ENCODE data around the gene PRDX2.
A peak's percentile ranks its signal among the peaks of the same experiment; 100 is the strongest.
"Not testable (repeated sequence)": the region's sequence is repeated elsewhere in the genome, so short reads cannot be mapped to it uniquely, and the experiment has no call there.

PRDX2 gene

DNA sequence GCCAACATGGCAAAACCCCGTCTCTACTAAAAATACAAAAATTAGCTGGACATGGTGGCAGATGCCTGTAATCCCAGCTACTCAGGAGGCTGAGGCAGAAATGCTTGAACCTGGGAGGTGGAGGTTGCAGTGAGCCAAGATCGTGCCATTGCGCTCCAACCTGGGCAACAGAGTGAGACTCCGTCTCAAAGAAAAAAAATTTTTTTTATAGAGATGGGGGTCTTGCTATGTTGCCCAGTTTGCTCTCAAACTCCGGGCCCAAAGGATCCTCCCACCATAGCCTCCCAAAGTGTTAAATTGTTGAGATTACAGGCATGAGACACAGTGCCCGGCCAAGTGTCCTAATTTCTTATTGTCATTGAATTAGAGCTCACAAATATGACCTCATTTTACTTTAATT lies 15.6 kb upstream of the PRDX2 start:
- not testable (repeated sequence) for H3K4ac ChIP-seq (ENCODE audit: low read depth, low read length); H3K4me1 ChIP-seq (ENCODE audit: control insufficient read depth in 1 of 2, insufficient read depth in 2 of 2, low read length in 2 of 2); H2BK5ac ChIP-seq (ENCODE audit: low read depth, low read length, poor library complexity); H3K27me3 ChIP-seq (ENCODE audit: insufficient read depth, low read length); H3K9me3 ChIP-seq (ENCODE audit: insufficient read depth, low read depth, low read length); H3K4me2 ChIP-seq (ENCODE audit: low read length); H4K8ac ChIP-seq (ENCODE audit: low read depth, low read length); H3K4me3 ChIP-seq (ENCODE audit: low read depth, low read length); H3K18ac ChIP-seq (ENCODE audit: low read length); H3K27ac ChIP-seq (ENCODE audit: low read depth, low read length); H4K91ac ChIP-seq (ENCODE audit: low read depth, low read length); H2AFZ ChIP-seq (ENCODE audit: insufficient read depth, low read length, poor library complexity); H2BK120ac ChIP-seq (ENCODE audit: insufficient read depth, low read length, poor library complexity); H3K14ac ChIP-seq (ENCODE audit: low read length); H3K23ac ChIP-seq (ENCODE audit: low read length); H3K79me2 ChIP-seq (ENCODE audit: control insufficient read depth, insufficient read depth, low read length, poor library complexity); H4K12ac ChIP-seq (ENCODE audit: low read depth, low read length); H2BK12ac ChIP-seq (ENCODE audit: low read length); H3K9ac ChIP-seq (ENCODE audit: low read length); H3K79me1 ChIP-seq (ENCODE audit: low read length); DNase-seq; H2AK5ac ChIP-seq (ENCODE audit: low read length)
- WGBS (ENCODE audit: extremely low coverage, insufficient coverage, insufficient read length), result no CpG with 5 or more reads among the region's 6 CpGs
- peaks cover 18 to 21% of the 10 kb centered on the region in 2 experiments for H3K36me3 ChIP-seq (ENCODE audit: control insufficient read depth in 1 of 2, insufficient read depth in 2 of 2, low read length in 2 of 2)

DNA sequence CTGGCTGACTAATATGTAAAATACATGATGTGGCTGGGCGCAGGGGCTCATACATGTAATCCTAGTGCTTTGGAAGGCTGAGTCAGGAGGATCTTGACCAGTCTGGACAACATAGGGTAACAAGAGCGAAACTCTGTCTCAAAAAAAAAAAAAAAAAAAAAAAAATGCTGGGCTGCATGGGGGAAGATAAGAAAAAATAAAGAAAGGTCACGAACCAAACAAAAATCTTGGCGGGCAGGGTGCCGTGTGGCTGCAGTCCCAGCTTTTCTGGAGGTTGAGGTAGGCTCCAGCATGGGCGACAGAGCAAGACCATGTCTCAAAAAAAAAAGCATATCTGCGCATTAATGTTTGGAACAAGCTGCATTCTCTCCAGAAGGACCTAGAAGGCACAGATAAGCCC lies 13.5 kb upstream of the PRDX2 start:
- Histone ChIP-seq H2AK5ac (ENCODE audit: low read length) (no peak overlapping the region), H3K14ac (ENCODE audit: low read length) (no peak overlapping the region), H3K4me3 (ENCODE audit: low read depth, low read length) (no peak overlapping the region), H3K9me3 (ENCODE audit: insufficient read depth, low read depth, low read length) (no peaks in the 10 kb centered on the region), H3K4me2 (ENCODE audit: low read length) (no peak overlapping the region), H4K12ac (ENCODE audit: low read depth, low read length) (no peak overlapping the region), H3K79me2 (ENCODE audit: control insufficient read depth, insufficient read depth, low read length, poor library complexity) (no peaks in the 10 kb centered on the region), H3K18ac (ENCODE audit: low read length) (no peak overlapping the region), H3K79me1 (ENCODE audit: low read length) (no peaks in the 10 kb centered on the region), H3K36me3 (ENCODE audit: control insufficient read depth in 1 of 2, insufficient read depth in 2 of 2, low read length in 2 of 2) (peaks cover 25 to 29% of the 10 kb centered on the region in 2 experiments), H2AFZ (ENCODE audit: insufficient read depth, low read length, poor library complexity) (no peak overlapping the region), H3K27ac (ENCODE audit: low read depth, low read length) (no peak overlapping the region), H4K8ac (ENCODE audit: low read depth, low read length) (no peak overlapping the region), H3K9ac (ENCODE audit: low read length) (no peak overlapping the region), H2BK12ac (ENCODE audit: low read length) (no peak overlapping the region), H2BK5ac (ENCODE audit: low read depth, low read length, poor library complexity) (no peak overlapping the region), H3K27me3 (ENCODE audit: insufficient read depth, low read length) (no peaks in the 10 kb centered on the region), H3K23ac (ENCODE audit: low read length) (no peak overlapping the region), H3K4ac (ENCODE audit: low read depth, low read length) (no peak overlapping the region), H4K91ac (ENCODE audit: low read depth, low read length) (no peak overlapping the region), H2BK120ac (ENCODE audit: insufficient read depth, low read length, poor library complexity) (no peak overlapping the region), H3K4me1 (ENCODE audit: control insufficient read depth in 1 of 2, insufficient read depth in 2 of 2, low read length in 2 of 2) (no peaks in the 10 kb centered on the region)
- WGBS (ENCODE audit: extremely low coverage, insufficient coverage, insufficient read length), result no CpG with 5 or more reads among the region's 7 CpGs
- no peak for DNase-seq

DNA sequence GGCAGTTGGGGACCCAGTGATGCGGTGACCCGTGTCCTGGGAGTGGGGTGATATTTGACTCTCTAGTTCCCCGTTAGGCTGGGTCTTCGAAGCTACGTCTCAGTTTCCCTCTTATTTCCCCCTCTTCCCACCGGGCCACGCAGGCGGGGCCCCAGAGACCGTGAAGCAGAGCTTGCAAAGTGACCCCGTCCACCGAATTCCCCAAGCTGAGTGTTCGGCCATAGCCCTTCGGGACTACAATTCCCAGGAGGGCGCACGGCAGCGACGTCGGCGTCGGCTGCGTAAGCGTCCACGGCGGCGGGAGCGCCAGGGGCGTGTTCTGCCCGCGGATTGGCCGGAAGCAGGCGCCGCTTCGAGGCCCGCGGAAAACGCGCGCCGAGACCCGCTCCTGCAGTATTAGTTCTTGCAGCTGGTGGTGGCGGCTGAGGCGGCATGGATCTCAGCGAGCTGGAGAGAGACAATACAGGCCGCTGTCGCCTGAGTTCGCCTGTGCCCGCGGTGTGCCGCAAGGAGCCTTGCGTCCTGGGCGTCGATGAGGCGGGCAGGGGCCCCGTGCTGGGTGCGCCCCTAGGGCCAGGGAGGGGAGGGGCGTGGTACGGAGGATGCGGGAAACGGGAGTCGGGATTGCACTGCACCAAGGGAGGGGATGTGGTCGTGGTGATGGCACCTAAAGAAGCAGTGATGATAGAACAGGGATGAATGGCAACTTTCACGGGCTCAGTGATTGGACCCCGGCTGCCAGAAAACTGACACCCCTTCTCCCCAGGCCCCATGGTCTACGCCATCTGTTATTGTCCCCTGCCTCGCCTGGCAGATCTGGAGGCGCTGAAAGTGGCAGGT lies 4.9 kb upstream of the PRDX2 start, which contains the start of gene RNASEH2A:
Gene RNASEH2A, plus strand, starts transcription at position 343 of the 840 bp plus-strand sequence. Its CDS starts 90 bp downstream, at position 433.
- Histone ChIP-seq H3K4me3 (ENCODE audit: low read depth, low read length) (peak within 1 kb of the TSS; percentile 81), H4K12ac (ENCODE audit: low read depth, low read length) (peak within 1 kb of the TSS; percentile 99), H3K79me2 (ENCODE audit: control insufficient read depth, insufficient read depth, low read length, poor library complexity) (peaks cover 4% of the 10 kb centered on the region), H3K23ac (ENCODE audit: low read length) (no peak within 1 kb of the TSS), H3K27me3 (ENCODE audit: insufficient read depth, low read length) (no peaks in the 10 kb centered on the region), H2BK120ac (ENCODE audit: insufficient read depth, low read length, poor library complexity) (peak within 1 kb of the TSS; percentile 82), H4K8ac (ENCODE audit: low read depth, low read length) (peak within 1 kb of the TSS; percentile 99), H3K9me3 (ENCODE audit: insufficient read depth, low read depth, low read length) (no peaks in the 10 kb centered on the region), H3K79me1 (ENCODE audit: low read length) (peaks cover 6% of the 10 kb centered on the region), H3K9ac (ENCODE audit: low read length) (peak within 1 kb of the TSS; percentile 73), H2BK5ac (ENCODE audit: low read depth, low read length, poor library complexity) (peak within 1 kb of the TSS; percentile 65), H2AFZ (ENCODE audit: insufficient read depth, low read length, poor library complexity) (peak within 1 kb of the TSS; percentile 90), H2AK5ac (ENCODE audit: low read length) (peak within 1 kb of the TSS; percentile 40), H3K14ac (ENCODE audit: low read length) (peak within 1 kb of the TSS; percentile 88), H3K27ac (ENCODE audit: low read depth, low read length) (no peak within 1 kb of the TSS), H3K4me2 (ENCODE audit: low read length) (peak within 1 kb of the TSS; percentile 80), H3K4ac (ENCODE audit: low read depth, low read length) (peak within 1 kb of the TSS; percentile 67), H3K36me3 (ENCODE audit: control insufficient read depth in 1 of 2, insufficient read depth in 2 of 2, low read length in 2 of 2) (peaks cover 15 to 17% of the 10 kb centered on the region in 2 experiments), H3K18ac (ENCODE audit: low read length) (peak within 1 kb of the TSS; percentile 84), H2BK12ac (ENCODE audit: low read length) (peak within 1 kb of the TSS; percentile 68), H4K91ac (ENCODE audit: low read depth, low read length) (peak within 1 kb of the TSS; percentile 87), H3K4me1 (ENCODE audit: control insufficient read depth in 1 of 2, insufficient read depth in 2 of 2, low read length in 2 of 2) (peaks cover 11 to 18% of the 10 kb centered on the region in 2 experiments)
- no CpG with 5 or more reads among the region's 66 CpGs for WGBS (ENCODE audit: extremely low coverage, insufficient coverage, insufficient read length)
- DNase-seq, result peak; percentile 93 to 96

DNA sequence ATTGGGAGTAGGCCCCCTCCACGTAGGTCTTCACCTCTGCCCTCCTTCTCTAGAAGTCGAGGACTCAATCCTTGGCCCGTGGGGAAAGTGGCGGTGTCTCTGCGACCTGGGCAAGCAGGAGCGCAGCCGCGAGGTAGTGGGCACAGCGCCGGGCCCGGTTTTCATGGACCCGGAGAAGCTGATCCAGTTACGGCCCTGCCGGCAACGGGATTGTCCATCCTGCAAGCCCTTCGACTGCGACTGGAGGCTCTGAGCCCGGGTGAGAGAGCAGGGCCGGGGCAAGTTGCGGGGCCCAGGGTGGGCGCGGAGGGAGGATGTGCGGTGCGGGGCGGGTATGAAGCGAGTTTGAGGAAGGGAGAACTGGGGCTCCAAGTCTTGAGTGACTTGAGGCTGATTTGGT lies 2.5 kb upstream of the PRDX2 start:
- H4K12ac ChIP-seq (ENCODE audit: low read depth, low read length), result no peak overlapping the region
- no peak overlapping the region for H3K4me2 ChIP-seq (ENCODE audit: low read length)
- whole genome bisulfite sequencing (ENCODE audit: extremely low coverage, insufficient coverage, insufficient read length), result 100% methylated on average over 6 of the region's 26 CpGs
- H2BK120ac ChIP-seq (ENCODE audit: insufficient read depth, low read length, poor library complexity), result no peak overlapping the region
- H3K27ac ChIP-seq (ENCODE audit: low read depth, low read length), result no peak overlapping the region
- peaks cover 11 to 21% of the 10 kb centered on the region in 2 experiments for H3K4me1 ChIP-seq (ENCODE audit: control insufficient read depth in 1 of 2, insufficient read depth in 2 of 2, low read length in 2 of 2)
- H4K91ac ChIP-seq (ENCODE audit: low read depth, low read length), result no peak overlapping the region
- no peak overlapping the region for H3K23ac ChIP-seq (ENCODE audit: low read length)
- H2AFZ ChIP-seq (ENCODE audit: insufficient read depth, low read length, poor library complexity), result no peak overlapping the region
- no peak overlapping the region for H2AK5ac ChIP-seq (ENCODE audit: low read length)
- no peak overlapping the region for H3K14ac ChIP-seq (ENCODE audit: low read length)
- no peak overlapping the region for H4K8ac ChIP-seq (ENCODE audit: low read depth, low read length)
- no peak overlapping the region for H2BK12ac ChIP-seq (ENCODE audit: low read length)
- no peak overlapping the region for H3K18ac ChIP-seq (ENCODE audit: low read length)
- peaks cover 11% of the 10 kb centered on the region for H3K79me1 ChIP-seq (ENCODE audit: low read length)
- H2BK5ac ChIP-seq (ENCODE audit: low read depth, low read length, poor library complexity), result no peak overlapping the region
- H3K9ac ChIP-seq (ENCODE audit: low read length), result no peak overlapping the region
- no peaks in the 10 kb centered on the region for H3K27me3 ChIP-seq (ENCODE audit: insufficient read depth, low read length)
- no peak overlapping the region for H3K4ac ChIP-seq (ENCODE audit: low read depth, low read length)
- no peak for DNase-seq
- peaks cover 9% of the 10 kb centered on the region for H3K79me2 ChIP-seq (ENCODE audit: control insufficient read depth, insufficient read depth, low read length, poor library complexity)
- no peak overlapping the region for H3K4me3 ChIP-seq (ENCODE audit: low read depth, low read length)
- no peaks in the 10 kb centered on the region for H3K9me3 ChIP-seq (ENCODE audit: insufficient read depth, low read depth, low read length)
- H3K36me3 ChIP-seq (ENCODE audit: control insufficient read depth in 1 of 2, insufficient read depth in 2 of 2, low read length in 2 of 2), result peaks cover 19 to 21% of the 10 kb centered on the region in 2 experiments

All from trophoblast cell (in vitro differentiated cells and primary cell).